Activated naive CD8-positive, alpha-beta T cell treated with anti-CD3 and anti-CD28 coated beads for 36 hours (primary cell): ENCODE data around the gene PRPF31. TPM values are rescaled to one million over a fixed set of nuclear protein-coding genes. Genes with fewer than 3 reads are reported as not detected.

Experiments used
- DNase-seq: peaks from one replicate; pipeline ENCODE4 v3.0.0; 2021
- H3K27ac Mint-ChIP-seq: one replicate; pipeline ENCODE4 v1.8.0; 2022; ENCODE audit warnings: mild to moderate bottlenecking, moderate library complexity, mixed read lengths
- H3K27me3 Mint-ChIP-seq: one replicate; pipeline ENCODE4 v1.8.0; 2022; ENCODE audit warnings: mild to moderate bottlenecking, mixed read lengths
- H3K36me3 Mint-ChIP-seq: one replicate; pipeline ENCODE4 v1.8.0; 2021; ENCODE audit warnings: mild to moderate bottlenecking, mixed read lengths
- H3K4me1 Mint-ChIP-seq: one replicate; pipeline ENCODE4 v1.8.0; 2021; ENCODE audit warnings: mixed read lengths
- H3K4me3 Mint-ChIP-seq: one replicate; pipeline ENCODE4 v1.8.0; 2022; ENCODE audit warnings: mild to moderate bottlenecking, moderate library complexity, mixed read lengths
- H3K9me3 Mint-ChIP-seq: one replicate; pipeline ENCODE4 v1.8.0; 2022; ENCODE audit warnings: mixed read lengths
- total RNA-seq, 2 experiments: library from RNA; stranded (reverse); gene quantifications; one replicate each; pipeline ENCODE4 v1.2.3, GENCODE V29; 2021

PRPF31 gene
- total RNA-seq, 2 experiments from 2014 or later, result 120 to 124 TPM

- no peaks in the 10 kb centered on the region for H3K9me3 Mint-ChIP-seq
- H3K4me1 Mint-ChIP-seq, result peaks cover 17% of the 10 kb centered on the region
- peak; percentile 98 for DNase-seq
- H3K27me3 Mint-ChIP-seq, result no peaks in the 10 kb centered on the region
- peaks cover 13% of the 10 kb centered on the region for H3K36me3 Mint-ChIP-seq
- peak within 1 kb of the TSS; percentile 100 for H3K4me3 Mint-ChIP-seq
- peak within 1 kb of the TSS; percentile 98 for H3K27ac Mint-ChIP-seq
Measured at GRCh38 chr19:54102421-54103169, 13.0 kb upstream of the PRPF31 start, which contains the start of gene NDUFA3. TSS of gene NDUFA3 (plus strand) at chr19:54102855. CDS start at chr19:54102879, 24 bp downstream.

GRCh38 chr19:54104998-54105715 lies 10.4 kb upstream of the PRPF31 start:
- peak overlapping the region; percentile 25 for H3K4me3 Mint-ChIP-seq
- H3K27me3 Mint-ChIP-seq, result no peaks in the 10 kb centered on the region
- DNase-seq, result no peak
- H3K27ac Mint-ChIP-seq, result no peak overlapping the region
- peaks cover 14% of the 10 kb centered on the region for H3K36me3 Mint-ChIP-seq
- no peaks in the 10 kb centered on the region for H3K9me3 Mint-ChIP-seq
- H3K4me1 Mint-ChIP-seq, result peaks cover 18% of the 10 kb centered on the region

GRCh38 chr19:54105796-54106195 lies 9.8 kb upstream of the PRPF31 start:
- Mint-ChIP-seq H3K4me1 (peaks cover 21% of the 10 kb centered on the region), H3K9me3 (no peaks in the 10 kb centered on the region), H3K27ac (no peak overlapping the region), H3K27me3 (no peaks in the 10 kb centered on the region), H3K4me3 (peak overlapping the region; percentile 40), H3K36me3 (peaks cover 18% of the 10 kb centered on the region)
- no peak for DNase-seq

- DNase-seq, result no peak
- no peak overlapping the region for H3K4me3 Mint-ChIP-seq
- H3K27me3 Mint-ChIP-seq, result no peaks in the 10 kb centered on the region
- no peak overlapping the region for H3K27ac Mint-ChIP-seq
- peaks cover 19% of the 10 kb centered on the region for H3K36me3 Mint-ChIP-seq
- H3K9me3 Mint-ChIP-seq, result no peaks in the 10 kb centered on the region
- H3K4me1 Mint-ChIP-seq, result peaks cover 22% of the 10 kb centered on the region
Measured at GRCh38 chr19:54106716-54107115, 8.8 kb upstream of the PRPF31 start.

DNA sequence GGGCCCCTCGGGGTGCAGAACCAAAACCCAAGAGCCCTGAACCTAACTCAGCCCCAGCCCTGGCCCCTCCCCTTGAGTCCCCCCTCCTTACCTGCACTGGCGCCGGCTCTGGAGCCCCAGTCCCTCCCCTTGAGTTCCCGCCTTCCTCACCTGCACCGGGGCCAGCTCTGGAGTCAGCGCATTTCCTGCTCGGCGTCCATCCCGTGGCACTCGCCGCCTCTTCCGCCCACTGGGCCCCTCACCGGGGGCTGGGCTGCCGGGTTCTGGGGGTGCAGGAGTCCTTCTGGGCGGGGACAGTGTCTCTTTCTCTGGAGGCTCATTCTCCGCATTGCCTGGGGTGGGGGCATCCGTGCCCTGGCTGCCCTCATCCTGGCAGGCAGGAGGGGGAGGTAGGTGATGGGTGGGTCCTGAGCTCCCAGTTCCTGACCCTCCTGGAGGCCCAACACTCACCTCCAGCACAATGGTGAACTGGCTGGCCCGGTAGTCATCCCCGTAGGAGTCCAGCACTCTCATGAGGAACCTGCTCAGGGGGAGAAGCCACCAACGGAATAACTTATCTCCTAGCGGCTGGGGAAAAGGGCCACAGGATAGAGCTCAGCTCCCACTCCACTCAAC lies 7.6 kb upstream of the PRPF31 start:
- peaks cover 20% of the 10 kb centered on the region for H3K4me1 Mint-ChIP-seq

DNA sequence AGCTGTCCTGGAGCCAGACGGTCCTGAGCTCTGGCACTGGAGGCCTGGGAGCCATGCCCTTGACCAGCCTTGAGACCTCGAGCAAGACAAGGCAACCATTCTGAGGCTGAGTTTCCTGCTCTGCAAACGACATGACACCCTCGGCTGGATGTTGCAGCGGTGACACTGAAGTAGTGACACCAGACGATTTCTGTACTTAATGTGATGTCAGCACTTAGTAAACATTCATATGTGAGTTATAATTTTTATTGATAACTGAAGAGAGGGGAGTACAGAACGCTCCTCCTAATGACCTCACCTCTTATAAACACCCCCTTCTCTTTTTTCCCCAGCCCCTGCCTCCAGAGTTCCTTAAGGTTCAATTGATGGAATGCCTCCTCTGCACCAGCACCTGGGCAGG lies 7.1 kb upstream of the PRPF31 start:
- no peaks in the 10 kb centered on the region for H3K9me3 Mint-ChIP-seq
- H3K4me3 Mint-ChIP-seq, result no peak overlapping the region
- DNase-seq, result no peak
- peaks cover 29% of the 10 kb centered on the region for H3K36me3 Mint-ChIP-seq
- no peaks in the 10 kb centered on the region for H3K27me3 Mint-ChIP-seq
- no peak overlapping the region for H3K27ac Mint-ChIP-seq
- H3K4me1 Mint-ChIP-seq, result peaks cover 21% of the 10 kb centered on the region

More for the DNA sequence above, 7.6 kb upstream of the PRPF31 start:
- no peaks in the 10 kb centered on the region for H3K9me3 Mint-ChIP-seq
- peaks cover 25% of the 10 kb centered on the region for H3K36me3 Mint-ChIP-seq
- H3K4me3 Mint-ChIP-seq, result no peak overlapping the region
- H3K27ac Mint-ChIP-seq, result no peak overlapping the region
- DNase-seq, result no peak
- no peaks in the 10 kb centered on the region for H3K27me3 Mint-ChIP-seq

- no peaks in the 10 kb centered on the region for H3K27me3 Mint-ChIP-seq
- peaks cover 32% of the 10 kb centered on the region for H3K36me3 Mint-ChIP-seq
- H3K4me1 Mint-ChIP-seq, result peaks cover 22% of the 10 kb centered on the region
- H3K27ac Mint-ChIP-seq, result no peak overlapping the region
- H3K9me3 Mint-ChIP-seq, result no peaks in the 10 kb centered on the region
- DNase-seq, result no peak
- no peak overlapping the region for H3K4me3 Mint-ChIP-seq
Measured at GRCh38 chr19:54109651-54110050, 5.9 kb upstream of the PRPF31 start.

- H3K4me1 Mint-ChIP-seq, result peaks cover 27% of the 10 kb centered on the region
- DNase-seq, result peak; percentile 71
- H3K4me3 Mint-ChIP-seq, result peak overlapping the region; percentile 90
- peaks cover 29% of the 10 kb centered on the region for H3K36me3 Mint-ChIP-seq
- H3K27me3 Mint-ChIP-seq, result no peaks in the 10 kb centered on the region
- H3K9me3 Mint-ChIP-seq, result no peaks in the 10 kb centered on the region
- H3K27ac Mint-ChIP-seq, result peak overlapping the region; percentile 96
Measured at GRCh38 chr19:54114340-54115108, 1.0 kb upstream of the PRPF31 start.

- no peaks in the 10 kb centered on the region for H3K27me3 Mint-ChIP-seq
- peaks cover 7% of the 10 kb centered on the region for H3K4me1 Mint-ChIP-seq
- H3K4me3 Mint-ChIP-seq, result no peak overlapping the region
- H3K27ac Mint-ChIP-seq, result no peak overlapping the region
- DNase-seq, result no peak
- H3K9me3 Mint-ChIP-seq, result no peaks in the 10 kb centered on the region
- peaks cover 26% of the 10 kb centered on the region for H3K36me3 Mint-ChIP-seq
Measured at GRCh38 chr19:54121259-54121658, 5.7 kb downstream of the PRPF31 start.

DNA sequence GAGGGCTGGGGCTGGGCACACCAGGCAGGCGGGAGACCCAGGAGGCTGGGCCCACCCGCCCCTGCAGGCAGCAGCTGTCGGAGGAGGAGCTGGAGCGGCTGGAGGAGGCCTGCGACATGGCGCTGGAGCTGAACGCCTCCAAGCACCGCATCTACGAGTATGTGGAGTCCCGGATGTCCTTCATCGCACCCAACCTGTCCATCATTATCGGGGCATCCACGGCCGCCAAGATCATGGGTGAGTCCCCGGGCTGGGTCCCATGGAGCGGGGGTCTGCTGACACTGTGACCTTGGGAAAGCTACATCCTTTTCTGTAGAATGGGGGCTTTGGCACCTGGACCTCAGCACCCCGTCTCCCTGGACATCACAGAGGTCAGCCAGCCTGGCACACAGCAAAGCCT lies 8.1 kb downstream of the PRPF31 start:
- no peaks in the 10 kb centered on the region for H3K9me3 Mint-ChIP-seq

GRCh38 chr19:54124393-54124792 lies 8.8 kb downstream of the PRPF31 start:
- Mint-ChIP-seq H3K36me3 (peaks cover 26% of the 10 kb centered on the region), H3K9me3 (no peaks in the 10 kb centered on the region), H3K27me3 (no peaks in the 10 kb centered on the region), H3K4me1 (no peaks in the 10 kb centered on the region), H3K27ac (no peak overlapping the region), H3K4me3 (no peak overlapping the region)
- DNase-seq, result no peak

More for the DNA sequence above, 8.1 kb downstream of the PRPF31 start:
- Mint-ChIP-seq H3K4me3 (no peak overlapping the region), H3K27me3 (no peaks in the 10 kb centered on the region), H3K4me1 (no peaks in the 10 kb centered on the region), H3K36me3 (peaks cover 26% of the 10 kb centered on the region), H3K27ac (no peak overlapping the region)
- no peak for DNase-seq

DNA sequence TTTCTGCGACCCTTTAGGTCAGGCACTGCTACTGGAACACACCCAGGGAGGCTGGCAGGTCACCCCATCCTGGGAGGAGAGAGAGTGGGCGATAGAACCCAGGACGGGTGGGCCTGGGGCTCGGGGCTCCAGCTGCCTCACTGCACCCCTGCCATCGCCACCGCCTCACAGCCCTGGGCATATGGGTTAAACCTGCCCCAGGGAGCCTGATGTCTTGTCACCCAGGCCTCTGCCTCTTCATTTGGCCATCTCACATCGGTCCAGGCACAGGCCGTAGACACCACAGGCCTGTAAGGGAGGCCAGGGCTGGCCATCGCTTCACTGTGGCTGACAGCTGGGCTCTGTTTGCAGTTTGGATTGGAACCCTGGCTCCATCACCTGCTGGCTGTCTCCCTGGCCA lies 10.2 kb downstream of the PRPF31 start:
- Mint-ChIP-seq H3K36me3 (peaks cover 19% of the 10 kb centered on the region), H3K9me3 (no peaks in the 10 kb centered on the region), H3K4me1 (no peaks in the 10 kb centered on the region), H3K4me3 (no peak overlapping the region), H3K27ac (no peak overlapping the region), H3K27me3 (no peaks in the 10 kb centered on the region)
- no peak for DNase-seq

DNA sequence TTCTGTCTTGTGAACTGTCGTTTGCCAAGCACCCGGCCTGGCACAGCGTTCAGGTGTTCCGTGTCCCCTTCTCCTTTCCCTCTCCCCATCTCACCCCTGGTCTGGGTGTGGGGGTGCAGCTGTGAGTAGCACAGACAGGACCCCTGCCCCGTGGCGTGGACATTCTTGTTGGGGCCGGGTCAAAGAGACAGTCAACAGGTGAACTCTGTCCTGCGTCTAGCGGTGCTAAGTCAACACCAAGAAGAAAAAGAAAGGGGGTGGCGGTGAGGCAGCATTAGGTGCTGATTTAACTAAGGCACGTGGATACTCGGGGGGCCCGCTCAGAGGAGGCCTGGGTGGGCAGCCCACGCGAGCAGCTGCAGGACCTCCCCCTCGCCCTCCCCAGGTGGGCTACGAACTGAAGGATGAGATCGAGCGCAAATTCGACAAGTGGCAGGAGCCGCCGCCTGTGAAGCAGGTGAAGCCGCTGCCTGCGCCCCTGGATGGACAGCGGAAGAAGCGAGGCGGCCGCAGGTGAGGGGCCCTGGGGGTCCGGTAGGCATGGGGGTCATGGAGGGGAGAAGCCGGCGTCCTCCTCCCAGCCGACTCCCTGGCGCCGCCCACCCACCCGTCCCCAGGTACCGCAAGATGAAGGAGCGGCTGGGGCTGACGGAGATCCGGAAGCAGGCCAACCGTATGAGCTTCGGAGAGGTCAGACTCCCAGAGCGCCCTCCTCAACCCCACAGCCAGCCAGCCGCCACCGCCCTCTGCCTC lies 12.3 kb downstream of the PRPF31 start:
- Mint-ChIP-seq H3K4me1 (no peaks in the 10 kb centered on the region), H3K27me3 (no peaks in the 10 kb centered on the region), H3K4me3 (no peak overlapping the region), H3K9me3 (no peaks in the 10 kb centered on the region), H3K27ac (no peak overlapping the region), H3K36me3 (peaks cover 9% of the 10 kb centered on the region)
- no peak for DNase-seq

DNA sequence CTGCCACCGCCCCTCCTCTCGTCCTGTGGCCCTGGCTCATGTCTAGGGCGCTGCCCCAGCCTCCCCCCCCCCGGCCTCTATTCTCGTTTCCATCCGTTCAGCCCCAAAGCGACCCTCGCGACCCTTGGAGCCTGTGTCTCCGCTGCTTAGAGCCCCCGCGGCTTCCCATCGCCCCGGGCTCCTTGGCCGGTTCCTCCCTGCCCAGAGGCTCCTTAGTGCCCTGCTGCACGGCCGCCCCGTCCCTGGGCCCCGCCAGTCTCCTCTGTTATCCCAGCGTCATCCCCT lies 12.8 kb downstream of the PRPF31 start:
- no peak overlapping the region for H3K27ac Mint-ChIP-seq
- H3K4me3 Mint-ChIP-seq, result no peak overlapping the region
- no peak for DNase-seq
- no peaks in the 10 kb centered on the region for H3K4me1 Mint-ChIP-seq
- no peaks in the 10 kb centered on the region for H3K27me3 Mint-ChIP-seq
- no peaks in the 10 kb centered on the region for H3K9me3 Mint-ChIP-seq
- peaks cover 7% of the 10 kb centered on the region for H3K36me3 Mint-ChIP-seq
